GM18951 (cell line): Measurements from ENCODE around the gene DPCD.
"Not testable (repeated sequence)": the region's sequence is repeated elsewhere in the genome, so short reads cannot be mapped to it uniquely, and the experiment has no call there.

Source experiments
- POLR2A ChIP-seq: IDR thresholded peaks from 4 replicates; pipeline ENCODE4 v1.6.1; 2011; ENCODE audit warnings: mild to moderate bottlenecking; ENCODE audit not compliant: insufficient read length, insufficient read depth; ENCODE audit errors: extremely low read depth
- in situ Hi-C: fragments of 300-500 bp; cut with MboI; formaldehyde crosslinking; loops from one replicate; pipeline ENCODE4 v1.12.0; 2022; ENCODE audit warnings: low sequenced_read_pairs, mixed read lengths, inconsistent platforms; ENCODE audit not compliant: unreplicated experiment

Gene DPCD

DNA sequence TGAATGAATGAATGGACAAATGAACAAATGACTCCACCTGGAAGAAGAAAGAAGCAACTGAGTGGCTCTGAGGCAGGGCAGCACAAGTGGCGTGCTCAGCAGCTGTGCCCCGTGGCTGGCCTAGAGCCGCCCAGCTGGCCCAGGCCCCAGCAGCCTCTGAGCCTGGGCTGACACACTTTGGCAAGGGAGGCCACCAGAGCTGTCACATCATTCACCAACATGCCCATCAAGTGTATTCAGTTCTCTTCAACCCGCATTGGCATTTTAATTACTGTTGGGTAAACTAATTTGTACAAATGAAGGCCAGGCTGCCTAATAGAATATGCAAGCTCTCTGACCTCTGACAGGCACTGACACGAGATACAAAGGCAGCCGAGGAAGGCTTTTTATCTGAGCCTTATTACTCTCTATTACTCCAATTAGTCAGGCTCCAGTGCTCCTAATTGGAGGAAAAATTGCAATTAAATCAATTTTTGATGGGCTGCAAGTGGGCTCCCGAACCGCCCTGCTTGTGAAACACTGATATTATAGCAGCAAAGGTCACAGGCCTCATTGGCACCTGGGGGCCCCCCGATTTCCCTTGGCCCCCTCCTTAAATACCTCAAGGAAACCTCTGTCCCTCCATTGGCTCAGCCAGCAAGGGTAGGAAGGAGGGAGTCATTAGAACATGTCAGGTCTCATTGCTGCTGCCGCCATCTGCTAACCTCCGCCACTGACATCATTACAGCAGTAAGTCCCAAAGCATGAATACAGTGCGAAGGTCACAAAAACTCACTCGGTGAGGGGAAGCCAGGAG is 41.9 kb downstream of the DPCD start:
- in situ Hi-C loops = no loop called here
- TF ChIP-seq POLR2A = no peak

DNA sequence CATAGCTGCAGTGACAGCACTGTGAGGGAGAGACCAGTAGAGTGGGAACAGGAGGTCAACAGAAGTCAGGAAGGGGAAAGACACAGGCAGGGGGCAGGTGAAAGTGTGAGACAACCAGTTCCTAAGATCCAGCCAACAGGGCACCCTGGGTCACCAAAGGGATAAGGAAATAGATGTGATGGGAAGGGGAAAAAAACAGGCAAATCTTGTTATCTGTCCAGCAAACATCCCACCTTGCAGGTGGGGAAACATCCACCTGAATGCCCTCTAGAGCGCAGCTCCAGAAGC is 42.5 kb downstream of the DPCD start:
- no peak for TF ChIP-seq POLR2A
- in situ Hi-C loops = no loop called here

DNA sequence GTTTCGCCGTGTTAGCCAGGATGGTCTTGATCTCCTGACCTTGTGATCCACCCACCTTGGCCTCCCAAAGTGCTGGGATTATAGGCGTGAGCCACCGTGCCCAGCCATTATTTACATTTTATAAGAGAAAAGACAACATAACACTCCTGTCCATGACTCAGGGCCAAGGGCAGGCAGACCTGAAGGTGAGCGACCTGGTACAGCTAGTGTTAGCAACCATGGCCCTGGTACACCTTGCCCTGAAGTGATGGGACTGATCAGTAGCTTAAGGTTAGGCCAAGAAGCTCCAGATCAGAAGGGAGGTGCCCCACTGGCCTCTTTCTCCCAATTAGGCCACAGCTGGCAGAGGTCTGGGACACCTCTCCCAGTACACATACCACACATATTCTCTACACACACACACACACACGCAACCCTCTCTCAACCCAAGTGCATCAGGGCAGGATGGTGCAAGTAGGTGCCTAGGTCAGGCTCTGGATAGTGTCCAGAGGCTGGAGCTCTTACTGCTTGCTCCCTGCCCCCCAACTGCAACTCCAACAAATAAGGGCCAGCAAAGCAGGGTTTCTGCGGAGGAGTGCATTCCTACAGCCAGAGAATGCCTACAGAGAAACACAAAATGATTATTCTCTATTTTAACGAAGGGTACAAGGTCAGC is 43.8 kb downstream of the DPCD start:
- in situ Hi-C loops = no loop called here
- no peak for TF ChIP-seq POLR2A

DNA sequence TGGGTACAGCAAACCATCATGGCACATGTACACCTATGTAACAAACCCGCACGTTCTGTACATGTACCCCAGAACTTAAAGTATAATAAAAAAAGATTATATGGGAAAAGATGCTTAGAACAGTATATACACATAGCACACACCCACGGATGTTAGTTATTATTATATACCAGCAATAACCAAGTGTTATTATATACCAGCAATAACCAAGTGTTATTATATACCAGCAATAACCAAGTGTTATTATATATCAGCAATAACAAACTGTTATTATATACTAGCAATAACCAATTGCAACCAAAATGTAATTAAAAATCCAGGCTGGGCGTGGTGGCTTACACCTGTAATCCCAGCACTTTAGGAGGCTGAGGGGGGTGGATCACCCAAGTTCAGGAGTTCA is 45.4 kb downstream of the DPCD start:
- in situ Hi-C loops = not testable (repeated sequence)

DNA sequence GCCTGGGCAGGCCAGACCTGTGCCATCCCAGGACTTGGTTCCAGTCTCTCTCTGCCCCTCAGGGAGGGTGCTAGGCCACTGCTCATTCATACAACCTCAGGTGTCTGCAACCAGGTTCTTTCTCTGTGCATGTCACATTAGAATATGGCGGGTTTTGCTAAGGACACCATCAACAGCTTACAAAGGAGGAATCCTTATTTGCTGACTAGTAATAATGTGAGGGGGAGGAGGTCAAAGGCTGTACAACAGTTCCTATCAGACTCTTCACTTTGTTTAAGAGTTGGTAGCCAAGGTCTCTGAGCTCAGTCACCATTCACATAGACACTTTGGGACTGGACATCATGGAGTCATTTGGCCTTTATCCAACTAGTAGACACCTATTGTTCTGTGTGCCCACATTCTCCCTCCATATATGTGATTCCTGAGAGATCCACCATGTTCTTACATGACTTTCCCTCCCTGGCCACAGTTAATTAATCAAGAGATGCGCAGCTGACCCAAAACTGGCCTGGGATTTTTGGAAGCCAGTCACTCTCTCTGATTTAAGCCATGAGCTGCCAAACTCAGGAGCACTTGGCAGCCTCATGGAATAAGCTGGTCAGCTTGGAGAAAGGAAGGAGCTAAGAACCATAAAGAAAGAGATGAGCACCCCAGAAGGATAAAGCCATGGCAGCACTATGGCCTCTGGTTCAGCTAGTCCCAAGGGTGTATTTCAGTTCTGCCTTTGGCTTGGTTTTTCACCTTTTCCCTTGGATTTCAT is 51.2 kb downstream of the DPCD start:
- in situ Hi-C loops = no loop called here

DNA sequence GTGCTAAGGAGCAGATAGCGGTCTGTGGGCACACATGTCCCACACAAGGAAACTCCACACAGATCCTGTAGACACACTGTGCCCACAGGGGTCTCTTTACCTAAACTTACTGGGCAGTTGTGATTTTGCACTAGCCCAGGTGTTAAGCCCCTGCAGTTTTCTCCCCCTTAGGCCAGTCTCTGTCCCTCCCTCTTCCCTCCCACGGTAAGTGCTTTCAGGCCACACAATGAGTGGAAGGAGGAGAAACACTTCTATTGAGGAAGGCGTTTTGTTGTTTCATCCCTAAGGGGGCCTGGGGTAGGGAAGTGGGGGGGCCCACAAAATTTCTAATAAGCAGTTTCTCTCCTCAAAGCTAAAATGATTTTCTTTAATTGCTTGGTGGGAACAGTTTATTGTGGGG is 55.4 kb downstream of the DPCD start:
- TF ChIP-seq POLR2A = no peak
- in situ Hi-C loops = no loop called here

More for the DNA sequence above, 51.2 kb downstream of the DPCD start:
- no peak for TF ChIP-seq POLR2A

DNA sequence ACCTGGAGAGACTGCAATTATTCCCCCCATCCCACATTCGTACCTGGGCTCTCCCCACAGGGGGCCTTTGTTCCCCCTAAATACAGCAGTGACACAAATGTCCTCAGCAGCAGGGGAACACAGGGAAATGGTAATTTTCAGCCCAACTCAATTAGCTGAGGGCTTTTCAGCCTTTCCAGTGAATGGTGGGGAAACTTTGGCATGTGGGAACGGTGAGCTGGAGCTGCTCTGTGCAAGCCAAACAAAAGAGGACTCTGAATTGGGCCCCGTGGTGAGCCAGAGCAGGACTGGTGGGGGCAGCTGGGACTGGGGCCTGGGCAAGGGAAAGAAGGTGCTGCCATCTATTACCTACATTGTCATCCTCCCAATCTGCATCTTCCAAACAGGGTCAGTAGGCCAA is 55.9 kb downstream of the DPCD start:
- in situ Hi-C loops = no loop called here
- TF ChIP-seq POLR2A = no peak

DNA sequence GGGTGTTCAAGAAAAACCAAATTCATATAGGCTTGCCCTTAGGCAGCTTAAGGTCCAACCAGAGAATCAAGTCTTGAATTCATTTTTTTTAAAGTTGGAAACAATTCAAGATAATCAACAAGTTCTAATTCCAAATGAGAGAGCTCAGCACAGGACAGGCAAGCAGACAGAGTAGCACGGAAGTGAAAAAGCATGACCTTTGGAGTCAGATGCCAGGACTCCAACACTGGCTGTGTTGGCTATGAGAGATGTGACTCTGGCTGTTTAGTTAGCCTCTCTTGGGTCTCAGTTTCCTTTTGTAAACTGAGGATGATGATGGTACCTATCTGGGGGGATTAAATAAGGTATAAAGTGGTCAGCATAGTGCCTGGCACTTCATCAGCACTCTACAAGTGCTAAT is 57.5 kb downstream of the DPCD start:
- TF ChIP-seq POLR2A = no peak
- in situ Hi-C loops = no loop called here

DNA sequence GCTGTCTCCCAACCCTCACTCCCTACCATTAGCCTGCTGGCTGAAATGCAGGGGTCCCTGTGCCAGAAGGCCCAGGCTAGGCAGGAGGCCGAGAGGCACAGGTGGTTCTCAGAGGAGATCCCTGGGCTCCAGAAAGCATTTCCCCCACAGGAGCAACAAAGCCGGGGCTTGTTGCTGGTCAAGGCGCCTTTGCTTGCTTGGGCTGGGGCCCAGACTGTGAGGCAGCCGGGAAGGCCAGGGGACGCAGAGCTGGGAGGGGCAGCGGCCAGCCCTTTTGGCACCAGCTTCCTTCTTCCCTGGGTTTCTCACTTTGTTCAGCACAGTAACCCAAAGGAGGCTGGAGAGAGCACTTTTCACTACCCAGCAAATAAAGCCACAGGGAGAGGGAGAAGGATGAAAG is 58.2 kb downstream of the DPCD start:
- in situ Hi-C loops = no loop called here
- no peak for TF ChIP-seq POLR2A

DNA sequence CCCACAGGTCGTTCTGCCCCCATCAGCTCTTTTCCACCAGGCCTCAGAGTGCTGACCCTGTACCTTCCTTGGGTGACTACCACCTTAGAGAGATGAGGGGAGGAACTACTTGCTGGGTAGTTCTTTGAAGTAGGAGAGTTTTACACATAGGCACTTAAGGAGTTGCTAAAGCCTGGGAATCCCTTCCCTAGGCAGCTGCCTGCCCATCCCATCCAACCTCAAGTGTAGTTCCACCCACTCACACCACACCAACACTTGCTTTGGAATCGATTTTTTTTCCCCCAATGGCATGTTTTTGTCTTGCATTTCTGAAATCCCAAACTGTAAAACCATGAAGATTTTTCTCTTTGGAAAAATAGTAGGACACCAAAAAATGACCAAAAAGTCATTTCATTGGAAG is 59.1 kb downstream of the DPCD start:
- no peak for TF ChIP-seq POLR2A
- in situ Hi-C loops = no loop called here

DNA sequence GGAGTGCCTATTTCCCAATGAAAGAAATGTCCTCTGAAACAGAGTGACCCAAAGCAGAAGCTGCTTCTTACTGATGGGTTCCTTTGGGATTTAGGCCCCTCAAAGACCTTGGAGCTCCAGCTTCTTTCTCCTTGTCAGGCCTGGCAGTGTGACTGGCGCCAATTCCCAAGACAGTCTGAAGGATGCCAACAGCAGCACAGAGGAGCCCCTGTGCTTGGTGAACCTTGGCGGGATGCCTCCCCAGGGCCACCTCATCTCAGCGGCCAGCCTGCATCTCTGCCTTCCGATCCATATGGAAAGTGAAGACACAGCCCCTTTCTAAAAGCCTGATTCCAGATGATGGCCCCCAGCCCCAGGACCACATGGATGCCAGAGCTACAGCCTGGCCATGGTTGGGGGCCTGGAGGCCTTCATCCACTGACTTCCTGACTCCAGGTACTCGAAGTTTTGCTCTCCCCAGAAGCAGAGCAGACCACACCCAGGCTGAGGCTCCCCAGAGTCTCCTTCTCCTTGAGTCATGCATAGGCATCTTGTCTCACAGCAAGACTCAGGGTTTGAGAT is 61.5 kb downstream of the DPCD start:
- no peak for TF ChIP-seq POLR2A

DNA sequence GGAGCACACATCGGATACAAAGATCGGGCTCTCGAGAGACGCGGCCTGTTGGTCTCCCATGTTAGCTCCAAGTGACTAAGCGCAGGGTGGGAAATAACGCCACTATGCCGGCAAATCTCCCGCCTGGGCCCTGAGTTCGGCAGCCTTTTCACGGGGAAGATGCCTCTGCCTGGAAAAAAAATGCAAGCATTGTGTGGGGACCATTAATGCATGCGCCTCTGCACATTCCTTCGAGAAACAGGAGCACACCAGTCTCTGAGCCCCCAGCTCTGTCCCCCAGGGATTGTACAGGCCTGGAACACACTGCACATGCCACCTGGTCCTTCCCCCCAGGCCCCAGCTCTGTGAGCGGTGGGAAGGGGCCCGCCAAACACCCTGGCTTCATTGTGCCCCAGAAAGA is 62.7 kb downstream of the DPCD start:
- no peak for TF ChIP-seq POLR2A
- in situ Hi-C loops = no loop called here

More for the DNA sequence above, 61.5 kb downstream of the DPCD start:
- in situ Hi-C loops = no loop called here

DNA sequence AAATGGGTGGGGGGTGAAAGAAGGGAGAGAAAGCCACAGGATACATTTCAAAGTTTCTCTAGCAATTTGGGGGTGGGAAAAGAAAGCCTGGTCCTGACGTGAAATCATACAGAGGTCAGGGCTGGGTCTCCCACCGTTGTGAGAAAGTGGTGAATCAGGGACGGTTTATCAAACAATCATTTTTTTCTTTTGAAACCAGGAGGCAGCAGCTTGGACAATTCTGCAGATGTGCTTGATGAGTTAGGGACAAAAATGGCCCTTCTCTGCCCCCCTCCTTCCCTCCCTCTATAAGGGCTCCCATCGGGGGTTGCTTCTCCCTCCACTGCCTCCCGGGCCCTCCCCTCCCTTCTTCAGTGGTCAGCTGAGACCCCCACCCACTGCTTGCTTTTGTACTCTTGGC is 63.2 kb downstream of the DPCD start:
- in situ Hi-C loops = no loop called here
- no peak for TF ChIP-seq POLR2A

DNA sequence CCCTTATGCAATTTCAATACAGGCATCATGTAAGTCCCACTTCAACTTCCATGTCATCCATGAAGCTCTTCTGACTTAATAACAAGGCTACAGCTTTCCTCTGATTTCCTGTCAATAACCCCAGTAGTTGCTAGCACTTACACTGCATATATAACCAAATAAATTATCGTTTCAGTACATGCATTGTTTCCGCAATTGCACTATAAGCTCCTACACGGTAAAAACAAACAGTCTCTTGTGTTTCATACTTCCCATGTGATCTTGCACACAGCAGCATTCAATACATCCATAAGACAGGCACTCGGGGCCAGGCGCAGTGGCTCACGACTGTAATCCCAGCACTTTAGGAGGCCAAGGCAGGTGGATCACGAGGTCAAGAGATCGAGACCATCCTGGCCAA is 65.4 kb downstream of the DPCD start:
- in situ Hi-C loops = no loop called here
- no peak for TF ChIP-seq POLR2A
